ENCODE measurements around the gene OSBPL6. TPM values are rescaled to one million over a fixed set of nuclear protein-coding genes. Genes with fewer than 3 reads are reported as not detected.
A peak's percentile ranks its signal among the peaks of the same experiment; 100 is the strongest.
"Not testable (repeated sequence)": the region's sequence is repeated elsewhere in the genome, so short reads cannot be mapped to it uniquely, and the experiment has no call there.

OSBPL6 gene
- polyA plus RNA-seq, 1 donor, result 4.6 TPM

DNA sequence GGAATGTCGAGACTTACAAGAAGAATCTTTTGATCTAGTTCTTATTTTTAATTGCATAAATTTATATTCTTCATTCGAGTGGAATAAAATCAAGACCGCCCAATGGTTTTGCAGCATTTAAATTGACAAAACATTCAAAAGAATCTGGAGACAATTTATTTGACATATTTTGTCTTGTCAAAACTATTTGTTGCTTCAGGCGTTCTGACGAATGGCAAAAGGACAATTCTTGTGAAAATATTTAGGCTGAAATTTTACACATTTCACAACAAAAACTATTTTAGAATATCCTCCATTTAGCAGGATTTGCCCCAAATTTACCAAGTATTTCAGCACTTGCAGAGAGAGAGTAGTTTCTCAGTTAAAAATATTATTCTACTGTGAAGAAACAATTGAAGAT, 214.9 kb downstream of the OSBPL6 start:
- no peak for DNase-seq

GRCh38 chr2:178412047-178412446, 217.7 kb downstream of the OSBPL6 start:
- no peak for DNase-seq

- not testable (repeated sequence) for DNase-seq
These were observed 218.1 kb downstream of the OSBPL6 start for GRCh38 chr2:178412453-178412852.

DNA sequence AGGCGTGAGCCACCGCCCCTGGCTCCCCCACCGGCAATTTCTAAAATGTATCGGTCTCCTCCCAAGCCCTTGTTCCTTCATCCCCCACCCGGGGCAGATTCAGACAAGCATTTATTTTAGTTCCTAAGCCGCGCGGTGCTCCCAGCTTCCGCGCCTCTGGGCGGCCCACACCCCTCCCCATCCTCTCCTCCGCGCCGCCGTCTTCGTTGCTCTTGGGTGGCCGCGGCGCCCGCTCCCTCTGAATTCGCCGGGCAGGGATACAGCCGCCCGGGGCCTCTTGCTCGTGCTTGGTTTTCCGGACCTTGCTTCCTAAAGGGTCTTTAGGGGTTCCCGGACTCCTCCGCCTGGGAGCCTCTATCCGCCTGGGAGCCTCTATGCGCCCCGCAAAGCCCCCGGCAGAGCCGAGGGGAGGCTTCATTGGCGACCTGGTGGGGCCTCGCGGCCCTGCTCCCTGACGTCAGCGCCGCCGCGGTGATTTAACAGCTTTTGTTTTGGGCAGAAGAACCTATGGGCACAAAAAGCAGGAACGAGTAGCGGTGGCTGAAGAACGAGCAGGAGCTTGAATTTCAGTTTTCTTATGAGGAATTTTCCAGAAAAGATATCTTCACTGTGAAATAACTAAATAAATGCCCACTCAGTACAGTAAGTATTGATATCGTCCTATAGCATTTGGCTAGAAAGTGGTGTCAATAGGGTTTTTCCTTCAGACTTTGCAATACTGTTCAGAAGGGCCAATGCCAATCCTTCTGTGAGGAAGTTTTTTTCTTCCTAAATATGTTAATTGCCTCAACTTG, 219.4 kb downstream of the OSBPL6 start:
- peak; percentile 73 for DNase-seq

GRCh38 chr2:178414266-178415247, 220.2 kb downstream of the OSBPL6 start:
- DNase-seq, result peak; percentile 90

GRCh38 chr2:178415979-178416378, 221.7 kb downstream of the OSBPL6 start:
- DNase-seq, result no peak

- DNase-seq, result no peak
These were observed 223.6 kb downstream of the OSBPL6 start for GRCh38 chr2:178417916-178418315.

GRCh38 chr2:178418426-178418825, 224.1 kb downstream of the OSBPL6 start:
- no peak for DNase-seq

DNA sequence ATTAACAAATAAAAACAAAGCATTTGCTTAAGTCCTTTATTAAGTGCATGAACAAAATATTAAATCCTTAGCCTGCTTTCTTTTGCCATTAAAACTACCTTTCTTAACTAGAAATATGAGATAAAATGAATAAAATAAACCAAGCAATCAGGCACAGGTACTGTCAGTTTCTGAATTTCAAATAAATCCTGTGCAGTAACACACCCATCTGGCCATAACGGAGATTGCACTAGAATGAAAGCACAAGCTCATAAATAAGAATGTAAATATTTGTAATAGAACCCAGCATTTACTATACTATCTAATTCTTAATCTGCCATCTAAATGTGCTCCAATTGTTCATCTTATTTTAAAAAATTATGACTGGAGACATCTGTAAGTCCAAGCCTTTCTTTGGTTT, 224.8 kb downstream of the OSBPL6 start:
- no peak for DNase-seq

DNA sequence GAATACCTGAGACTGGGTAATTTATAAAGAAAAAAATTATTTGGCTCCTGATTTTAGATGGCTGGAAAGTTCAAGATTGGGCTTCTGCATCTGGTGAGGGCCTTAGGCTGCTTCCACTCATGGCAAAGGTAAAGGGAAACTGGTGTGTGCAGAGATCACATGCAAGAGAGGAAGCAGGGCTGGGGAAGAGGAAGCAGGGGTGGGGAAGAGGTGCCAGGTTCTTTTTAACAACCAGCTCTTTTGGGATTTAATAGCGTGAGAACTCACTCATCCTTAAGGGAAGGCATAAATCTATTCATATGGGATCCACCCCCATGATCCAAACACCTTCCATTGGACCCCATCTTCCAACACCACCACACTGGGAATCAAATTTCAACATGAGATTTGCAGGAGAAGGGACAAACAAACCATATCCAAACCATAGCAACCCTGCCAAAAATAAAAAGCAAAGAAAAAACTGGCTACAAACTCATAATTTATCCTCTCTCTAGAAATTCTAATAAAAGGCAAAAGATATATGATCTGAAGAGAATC, 226.2 kb downstream of the OSBPL6 start:
- no peak for DNase-seq

- DNase-seq, result no peak
These were observed 227.8 kb downstream of the OSBPL6 start for GRCh38 chr2:178422097-178422496.

- not testable (repeated sequence) for DNase-seq
These were observed 229.4 kb downstream of the OSBPL6 start for GRCh38 chr2:178423746-178424145.

- DNase-seq, result no peak
These were observed 231.0 kb downstream of the OSBPL6 start for GRCh38 chr2:178425255-178425827.

DNA sequence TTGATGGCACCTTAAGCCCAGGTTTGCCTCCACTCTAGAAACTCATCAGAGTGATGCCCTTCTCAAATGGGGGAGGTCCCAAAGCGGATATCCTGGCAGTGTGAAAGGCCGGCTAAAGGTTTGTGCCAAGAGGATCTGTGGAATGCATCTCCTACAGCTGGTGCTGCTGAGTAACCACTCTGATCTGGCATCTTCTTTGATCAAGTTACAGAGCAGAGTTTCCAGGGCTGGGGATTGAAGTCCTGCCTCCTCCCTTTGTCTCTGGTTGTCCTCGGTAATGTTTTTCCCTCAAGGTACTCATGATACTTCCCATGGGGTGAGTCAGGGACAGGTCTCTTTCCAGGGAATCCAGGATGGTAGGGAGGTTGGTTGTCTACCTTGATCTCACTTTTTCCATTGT, 232.1 kb downstream of the OSBPL6 start:
- DNase-seq, result no peak

DNA sequence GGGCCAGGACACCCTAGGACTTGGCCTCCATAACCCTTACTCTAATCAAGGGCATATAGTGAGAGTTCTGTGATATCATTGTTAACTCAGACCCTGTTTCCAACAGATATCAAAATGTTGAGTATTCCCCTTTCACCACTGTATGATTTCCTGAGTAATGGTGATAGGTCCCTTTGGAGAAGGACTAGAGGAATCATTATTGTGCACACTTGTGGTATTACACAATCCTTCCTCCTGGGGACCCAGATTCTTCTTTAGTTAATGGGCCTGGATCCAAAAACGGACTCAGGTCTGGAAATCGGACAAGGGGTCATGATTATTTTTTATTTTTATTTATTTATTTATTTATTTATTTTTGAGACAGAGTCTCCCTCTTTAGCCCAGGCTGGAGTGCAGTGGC, 233.1 kb downstream of the OSBPL6 start:
- DNase-seq, result no peak

DNA sequence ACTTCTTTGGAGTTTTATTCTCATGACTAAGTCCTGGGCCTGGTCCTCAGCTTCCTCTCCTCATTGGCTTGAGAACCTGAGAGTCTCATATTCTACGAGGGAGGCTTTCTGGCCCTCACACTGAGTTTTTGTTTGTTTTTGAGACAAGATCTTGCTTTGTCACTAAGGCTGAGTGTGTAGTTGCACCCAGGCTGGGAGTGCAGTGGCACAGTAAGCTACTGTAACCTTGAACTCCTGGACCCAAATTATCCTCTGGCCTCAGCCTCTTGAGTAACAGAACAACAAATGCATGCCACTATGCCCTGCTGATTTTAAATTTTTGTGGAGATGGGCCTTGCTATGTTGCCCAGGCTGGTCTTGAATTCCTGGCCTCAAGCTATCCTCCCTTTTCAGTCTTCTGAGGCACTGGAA, 234.1 kb downstream of the OSBPL6 start:
- no peak for DNase-seq

DNA sequence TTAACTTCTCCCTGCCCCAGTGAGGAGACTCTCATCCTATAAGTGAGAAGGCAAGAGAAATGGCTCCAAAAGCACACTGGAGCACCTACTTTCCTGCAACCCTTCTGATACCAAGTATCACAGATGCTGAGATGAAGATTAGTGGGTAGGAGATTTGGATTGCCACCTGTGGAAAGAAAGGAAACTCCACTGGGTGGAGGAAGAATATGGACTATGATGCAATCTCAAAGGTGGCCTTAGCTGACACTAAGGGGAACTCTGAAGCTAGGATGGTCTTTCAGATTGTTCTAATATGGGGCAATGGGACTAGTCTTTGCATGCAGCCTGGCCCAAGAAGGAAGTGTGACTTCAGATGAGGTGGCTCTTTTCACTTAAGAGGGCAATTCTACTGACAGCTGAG, 235.0 kb downstream of the OSBPL6 start:
- DNase-seq, result no peak

DNA sequence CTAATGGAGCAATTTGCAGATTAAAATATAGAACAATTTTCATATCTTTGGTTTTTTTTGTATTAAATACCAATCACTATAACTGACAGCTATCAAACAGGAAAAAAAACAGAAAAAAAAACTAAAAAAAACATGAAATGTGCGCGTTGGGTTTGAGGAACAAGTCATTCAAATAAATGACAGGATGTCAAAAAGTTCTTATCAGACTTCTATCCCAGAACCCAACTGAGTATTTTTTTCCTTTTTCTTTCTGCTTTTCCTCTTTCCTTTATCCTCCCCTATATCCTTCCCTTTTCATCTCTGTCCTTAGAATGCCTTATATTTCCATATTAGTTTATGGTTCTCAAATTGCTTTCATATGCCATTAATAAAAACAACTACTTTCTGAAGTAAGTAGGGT, 242.3 kb downstream of the OSBPL6 start:
- no peak for DNase-seq

GRCh38 chr2:178441426-178441825, 247.1 kb downstream of the OSBPL6 start:
- DNase-seq, result no peak

DNA sequence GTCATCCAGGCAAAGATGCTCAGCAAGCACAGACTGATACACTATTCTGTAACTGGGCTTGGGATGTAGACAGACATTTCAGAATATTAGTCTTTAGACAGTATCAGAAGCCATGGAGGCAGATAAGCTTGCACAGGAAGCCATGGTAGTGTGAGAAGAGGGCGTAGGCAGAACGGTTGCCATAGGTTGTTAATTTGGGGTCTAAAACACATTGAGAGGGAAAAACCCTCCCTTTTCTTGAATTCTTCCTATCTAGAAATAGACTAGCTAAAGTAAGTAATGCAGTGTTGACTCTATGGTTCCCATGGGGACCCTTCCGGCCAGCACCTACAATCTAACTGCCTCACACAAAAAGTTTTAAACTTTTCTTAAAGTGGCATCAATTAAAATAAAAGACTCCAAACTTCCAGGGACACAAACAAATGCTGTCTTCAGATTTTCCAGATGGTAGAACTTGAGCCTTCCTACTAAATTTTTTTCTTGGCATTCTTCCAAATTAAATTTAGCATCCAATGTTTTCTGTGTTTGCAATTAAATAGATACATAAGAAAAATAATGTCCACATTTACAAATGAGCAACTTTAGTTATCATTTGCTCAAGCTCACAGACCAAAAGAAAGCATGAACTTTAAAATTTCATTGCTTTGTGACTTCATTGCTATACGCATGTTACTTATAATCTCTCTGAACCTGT, 254.8 kb downstream of the OSBPL6 start:
- DNase-seq, result no peak

DNA sequence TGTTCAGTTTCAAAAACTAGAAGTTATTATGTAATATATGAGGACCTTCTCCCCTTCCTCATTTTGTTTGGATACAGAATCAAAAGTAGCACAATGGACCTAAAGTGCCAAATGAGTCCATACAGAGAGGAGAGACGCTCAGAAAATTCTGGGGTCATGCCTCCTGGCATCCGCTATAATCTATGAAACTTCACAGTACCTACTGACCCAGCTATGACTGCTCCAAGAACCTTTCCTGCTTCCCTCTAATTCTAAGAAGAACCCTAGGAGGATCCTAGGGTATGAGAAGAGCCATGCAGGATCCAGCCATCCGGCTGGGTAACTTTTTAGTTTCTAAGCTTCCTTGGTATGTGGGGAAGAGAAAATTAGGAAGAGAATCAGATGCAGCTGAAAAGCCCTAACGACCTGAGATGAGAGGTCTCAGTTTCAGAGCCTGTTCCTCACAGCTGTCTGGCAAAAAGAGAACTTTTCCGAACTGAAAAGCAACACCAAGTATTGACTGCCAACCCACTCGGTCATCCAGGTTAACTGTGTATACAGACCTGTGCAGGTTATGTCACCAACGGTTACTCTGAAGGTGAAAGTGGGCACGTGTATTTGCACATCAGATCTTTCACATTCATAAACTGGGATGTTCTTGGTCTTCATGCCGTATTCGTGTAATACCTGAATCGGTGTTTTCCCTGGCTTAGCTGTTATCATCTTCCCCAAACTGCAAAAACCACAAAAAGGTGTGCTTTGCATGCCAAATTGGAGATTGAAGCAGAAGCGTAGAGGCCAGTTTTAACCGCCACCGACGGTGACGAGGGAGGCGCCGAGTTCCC, 255.6 kb downstream of the OSBPL6 start:
- DNase-seq, result peak; percentile 69

DNA sequence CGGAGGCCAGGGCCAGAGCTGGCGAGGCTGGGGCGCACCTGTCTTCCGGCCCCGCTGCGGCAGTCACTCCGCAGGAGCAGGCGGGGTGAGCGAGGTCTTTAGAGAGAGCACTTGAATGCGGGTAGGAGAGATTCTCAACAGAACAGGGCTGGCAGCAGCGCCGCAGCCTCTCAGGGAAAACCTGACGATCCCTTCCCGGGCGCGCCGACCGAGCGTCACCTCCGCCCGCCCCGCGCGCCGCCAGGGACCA, 256.1 kb downstream of the OSBPL6 start:
- DNase-seq, result no peak
